Right lobe of liver (tissue), 6 donors: ENCODE measurements around the gene MAP4K3. TPM values are rescaled to one million over a fixed set of nuclear protein-coding genes. Genes with fewer than 3 reads are reported as not detected.
"Not testable (repeated sequence)": the region's sequence is repeated elsewhere in the genome, so short reads cannot be mapped to it uniquely, and the experiment has no call there.

ENCODE experiments used
- ATAC-seq, 4 donors: fragments of 200-7000 bp; cut with Tn5 transposase; one replicate each; pipeline ENCODE4 v1.9.1; 2020; ENCODE audit warnings: mild to moderate bottlenecking in 4 of 4, moderate library complexity in 4 of 4
- DNase-seq, 3 donors: peaks; one replicate each; pipeline ENCODE4 v3.0.0-alpha.2; 2020
- H3K27ac ChIP-seq, 3 donors: fragments of 200-600 bp; one replicate each; pipeline ENCODE4 v1.8.0; 2022
- H3K27me3 ChIP-seq, 2 donors: fragments of 200-600 bp; one replicate each; pipeline ENCODE4 v1.8.0; 2022
- H3K36me3 ChIP-seq, 4 donors: fragments of 200-600 bp; sonication (generic) in 1 of 4; one replicate each; pipeline versions ENCODE4 v1.5.1 to v1.8.0; 2017 to 2022; ENCODE audit warnings: control low read depth in 1 of 4
- H3K4me1 ChIP-seq, 4 donors: fragments of 200-600 bp; sonication (generic) in 1 of 4; one replicate each; pipeline versions ENCODE4 v1.5.1 to v1.8.0; 2017 to 2022; ENCODE audit warnings: control low read depth in 1 of 4
- H3K4me3 ChIP-seq, 3 donors: fragments of 200-600 bp; one replicate each; pipeline ENCODE4 v1.8.0; 2022
- H3K9me3 ChIP-seq, 4 donors: fragments of 200-600 bp; sonication (generic) in 1 of 4; one replicate each; pipeline versions ENCODE4 v1.5.1 to v1.8.0; 2017 to 2022; ENCODE audit warnings: control low read depth in 1 of 4
- POLR2A ChIP-seq: fragments of 450-650 bp; IDR thresholded peaks from one replicate; pipeline ENCODE4 v1.6.1; 2017; ENCODE audit warnings: antibody characterized with exemption, mild to moderate bottlenecking
- WGBS: methylation state at CpG from one replicate; pipeline ENCODE4 v1.1.6; 2018; ENCODE audit warnings: low coverage, low lambda C conversion rate; ENCODE audit not compliant: insufficient coverage; ENCODE audit errors: missing lambda C conversion rate; 5-methylcytosine and 5-hydroxymethylcytosine counted together
- intact Hi-C, 2 donors: fragments of 100-400 bp; cut with DNase I; formaldehyde crosslinking; loops; one replicate each; pipeline versions ENCODE4 v1.11.2 to v1.14.1; 2022
- total RNA-seq, 6 experiments: library from RNA; depleted of rRNA in 2 of 6; stranded (reverse); fragments of >200 nt in 2 of 6; fragmentation: NEBNext Ultra II Directional in 3 of 6; extraction: Animal tissue kit (Norgen Biotek cat#: 25700) in 3 of 6; gene quantifications; one replicate each; pipeline versions ENCODE4 v1.1.0 to v1.2.4, GENCODE V29; 2016 to 2023
- TF ChIP-seq, protein P1 (sequence below), 4 donors: fragments of 200-600 bp in 3 of 4; fragments of 450-650 bp in 1 of 4; IDR thresholded peaks; one replicate each; pipeline versions ENCODE4 v1.5.1 to v1.8.0; 2016 to 2022; ENCODE audit warnings: antibody characterized with exemption in 4 of 4, mild to moderate bottlenecking in 2 of 4
- donor health status: DM: no; HTN: yes; CAD: no.
- donor health status: DM: no; HTN: no; CAD: no.
- donor health status: DM: no; HTN: no; CAD: no.
- donor health status: DM: no; HTN: yes; CAD: no.
- donor health status: DM: no; HTN: yes; CAD: no.

MAP4K3 gene
- total RNA-seq, 6 experiments from 2014 or later, result 14.5 to 24.8 (median 17.1) TPM

DNA sequence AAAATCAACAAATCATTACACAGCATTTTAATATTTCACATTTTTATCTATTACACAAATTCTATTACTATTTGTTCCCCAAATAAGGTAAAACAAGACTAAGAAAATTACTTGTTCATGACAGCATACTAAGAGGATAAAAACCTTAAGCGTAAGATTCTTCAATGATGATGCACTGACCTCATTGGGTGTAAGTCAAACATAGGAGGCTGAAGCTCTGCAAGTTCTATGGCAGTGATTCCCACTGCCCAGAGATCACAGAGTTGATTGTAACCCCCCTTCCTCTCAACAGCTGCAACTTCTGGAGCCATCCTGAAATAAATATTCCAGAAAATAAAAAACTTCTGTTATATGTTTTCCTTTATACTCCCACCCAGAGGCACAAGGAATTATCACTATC is 111.1 kb downstream of the MAP4K3 start:
- Histone ChIP-seq H3K4me1 (no peaks in the 10 kb centered on the region), H3K27me3 (no peaks in the 10 kb centered on the region), H3K36me3 (peaks cover 0 to 4% (median 0%) of the 10 kb centered on the region in 4 donors), H3K27ac (no peak overlapping the region), H3K4me3 (no peak overlapping the region), H3K9me3 (no peaks in the 10 kb centered on the region)
- 100% methylated on average over 1 of the region's 1 CpG for WGBS
- ATAC-seq (no peak), DNase-seq (no peak)
- intact Hi-C loops, result no loop called here
- TF ChIP-seq, protein P1, sequence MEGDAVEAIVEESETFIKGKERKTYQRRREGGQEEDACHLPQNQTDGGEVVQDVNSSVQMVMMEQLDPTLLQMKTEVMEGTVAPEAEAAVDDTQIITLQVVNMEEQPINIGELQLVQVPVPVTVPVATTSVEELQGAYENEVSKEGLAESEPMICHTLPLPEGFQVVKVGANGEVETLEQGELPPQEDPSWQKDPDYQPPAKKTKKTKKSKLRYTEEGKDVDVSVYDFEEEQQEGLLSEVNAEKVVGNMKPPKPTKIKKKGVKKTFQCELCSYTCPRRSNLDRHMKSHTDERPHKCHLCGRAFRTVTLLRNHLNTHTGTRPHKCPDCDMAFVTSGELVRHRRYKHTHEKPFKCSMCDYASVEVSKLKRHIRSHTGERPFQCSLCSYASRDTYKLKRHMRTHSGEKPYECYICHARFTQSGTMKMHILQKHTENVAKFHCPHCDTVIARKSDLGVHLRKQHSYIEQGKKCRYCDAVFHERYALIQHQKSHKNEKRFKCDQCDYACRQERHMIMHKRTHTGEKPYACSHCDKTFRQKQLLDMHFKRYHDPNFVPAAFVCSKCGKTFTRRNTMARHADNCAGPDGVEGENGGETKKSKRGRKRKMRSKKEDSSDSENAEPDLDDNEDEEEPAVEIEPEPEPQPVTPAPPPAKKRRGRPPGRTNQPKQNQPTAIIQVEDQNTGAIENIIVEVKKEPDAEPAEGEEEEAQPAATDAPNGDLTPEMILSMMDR (IDR thresholded peaks at IDR 0.05), result no peak
- TF ChIP-seq POLR2A, result no peak

DNA sequence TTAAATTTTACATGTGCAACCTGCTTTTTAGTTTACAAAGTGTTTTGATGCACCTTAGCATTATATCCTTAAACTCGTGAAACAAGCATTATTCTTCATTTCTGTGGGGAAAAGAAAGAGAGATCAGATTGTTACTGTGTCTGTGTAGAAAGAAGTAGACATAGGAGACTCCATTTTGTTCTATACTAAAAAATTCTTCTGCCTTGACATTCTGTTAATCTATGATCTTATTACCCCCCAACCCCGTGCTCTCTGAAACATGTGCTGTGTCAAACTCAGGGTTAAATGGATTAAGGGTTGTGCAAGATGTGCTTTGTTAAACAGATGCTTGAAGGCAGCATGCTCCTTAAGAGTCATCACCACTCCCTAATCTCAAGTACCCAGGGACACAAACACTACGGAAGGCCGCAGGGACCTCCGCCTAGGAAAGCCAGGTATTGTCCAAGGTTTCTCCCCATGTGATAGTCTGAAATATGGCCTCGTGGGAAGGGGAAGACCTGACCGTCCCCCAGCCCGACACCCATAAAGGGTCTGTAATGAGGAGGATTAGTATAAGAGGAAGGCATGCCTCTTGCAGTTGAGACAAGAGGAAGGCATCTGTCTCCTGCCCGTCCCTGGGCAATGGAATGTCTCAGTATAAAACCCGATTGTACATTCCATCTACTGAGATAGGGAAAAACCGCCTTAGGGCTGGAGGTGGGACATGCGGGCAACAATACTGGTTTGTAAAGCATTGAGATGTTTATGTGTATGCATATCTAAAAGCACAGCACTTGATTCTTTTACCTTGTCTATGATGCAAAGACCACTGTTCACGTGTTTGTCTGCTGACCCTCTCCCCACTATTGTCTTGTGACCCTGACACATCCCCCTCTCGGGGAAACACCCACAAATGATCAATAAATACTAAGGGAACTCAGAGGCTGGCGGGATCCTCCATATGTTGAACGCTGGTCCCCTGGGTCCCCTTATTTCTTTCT is 115.7 kb downstream of the MAP4K3 start:
- H3K27ac ChIP-seq, H3K27me3 ChIP-seq, H3K4me3 ChIP-seq, H3K9me3 ChIP-seq, ATAC-seq, DNase-seq, H3K36me3 ChIP-seq, intact Hi-C loops, H3K4me1 ChIP-seq: not testable (repeated sequence)
- 84% methylated on average over 9 of the region's 16 CpGs for WGBS

DNA sequence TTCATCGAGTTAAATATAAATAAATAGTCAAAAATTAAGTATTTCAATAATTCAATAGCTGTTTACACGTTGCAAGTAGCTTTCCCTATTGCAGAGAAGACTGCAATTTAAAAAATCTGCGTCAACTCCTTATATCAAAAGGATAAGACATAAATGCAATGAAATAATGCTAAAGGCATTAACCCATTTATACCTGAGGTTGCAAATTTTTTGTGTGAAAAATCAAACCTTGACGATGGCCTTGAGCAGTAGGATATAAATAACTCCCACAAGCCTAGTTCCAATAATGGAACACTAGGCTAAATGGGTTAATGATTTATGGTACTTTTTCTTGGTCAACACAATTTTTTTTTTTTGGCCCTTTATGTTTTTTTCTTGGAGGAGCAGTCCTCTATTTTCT is 116.9 kb downstream of the MAP4K3 start:
- no peaks in the 10 kb centered on the region for H3K4me1 ChIP-seq
- no peak for ATAC-seq
- TF ChIP-seq POLR2A, result no peak
- TF ChIP-seq, protein P1 (IDR thresholded peaks at IDR 0.05), result no peak
- H3K4me3 ChIP-seq, result no peak overlapping the region
- intact Hi-C loops, result no loop called here
- H3K36me3 ChIP-seq, result peaks cover 0 to 4% (median 0%) of the 10 kb centered on the region in 4 donors
- 96% methylated on average over 4 of the region's 4 CpGs for WGBS
- no peak for DNase-seq
- no peaks in the 10 kb centered on the region for H3K27me3 ChIP-seq
- no peak overlapping the region for H3K27ac ChIP-seq
- H3K9me3 ChIP-seq, result no peaks in the 10 kb centered on the region

DNA sequence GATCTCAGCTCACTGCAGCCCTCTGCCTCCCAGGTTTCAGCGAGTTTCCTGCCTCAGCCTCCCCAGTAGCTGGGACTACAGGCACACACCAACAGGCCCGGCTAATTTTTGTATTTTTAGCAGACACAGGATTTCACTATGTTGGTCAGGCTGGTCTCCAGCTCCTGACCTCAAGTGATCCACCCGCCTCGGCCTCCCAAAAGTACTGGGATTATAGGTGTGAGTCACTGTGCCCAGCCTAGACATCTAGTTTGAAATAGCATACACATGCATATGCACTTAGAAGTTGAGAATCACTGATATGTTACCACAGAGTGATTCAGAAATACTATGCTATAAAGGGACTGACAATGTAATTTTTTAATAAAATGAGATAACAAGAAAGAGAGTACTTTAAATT is 123.5 kb downstream of the MAP4K3 start:
- 97% methylated on average over 4 of the region's 4 CpGs for WGBS
- TF ChIP-seq, protein P1 (IDR thresholded peaks at IDR 0.05), result no peak
- TF ChIP-seq POLR2A, result no peak
- no peak overlapping the region for H3K27ac ChIP-seq
- no peak for ATAC-seq
- peaks cover 0 to 20% (median 0%) of the 10 kb centered on the region in 4 donors for H3K36me3 ChIP-seq
- DNase-seq, result no peak
- H3K27me3 ChIP-seq, result no peaks in the 10 kb centered on the region
- H3K9me3 ChIP-seq, result no peaks in the 10 kb centered on the region
- no peak overlapping the region for H3K4me3 ChIP-seq
- intact Hi-C loops, result no loop called here
- H3K4me1 ChIP-seq, result no peaks in the 10 kb centered on the region

DNA sequence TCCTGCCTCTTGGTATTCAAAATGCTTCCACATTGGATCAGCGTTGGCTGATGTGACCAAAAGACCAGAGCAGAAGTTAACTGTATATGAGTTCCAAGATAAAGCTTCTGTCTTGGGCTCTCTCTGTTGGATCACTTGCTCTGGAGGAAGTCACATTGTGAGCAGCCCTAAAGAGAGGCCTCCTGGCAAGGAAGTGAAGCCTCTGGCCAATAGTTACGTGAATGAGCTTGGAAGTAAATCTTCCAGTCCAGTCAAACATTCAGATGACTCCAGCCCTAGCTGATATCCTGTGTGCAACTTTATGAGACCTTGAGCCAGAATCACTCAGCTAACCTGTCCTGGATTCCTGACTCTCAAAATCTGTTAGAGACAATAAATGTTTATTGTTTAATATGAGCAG is 125.6 kb downstream of the MAP4K3 start:
- Histone ChIP-seq H3K36me3 (peaks cover 0 to 20% (median 0%) of the 10 kb centered on the region in 4 donors), H3K4me1 (no peaks in the 10 kb centered on the region), H3K27me3 (no peaks in the 10 kb centered on the region), H3K9me3 (no peaks in the 10 kb centered on the region), H3K27ac (no peak overlapping the region), H3K4me3 (no peak overlapping the region)
- DNase-seq, result no peak
- 80% methylated on average over 2 of the region's 2 CpGs for WGBS
- intact Hi-C loops, result no loop called here
- TF ChIP-seq POLR2A, result no peak
- TF ChIP-seq, protein P1 (IDR thresholded peaks at IDR 0.05), result no peak
- no peak for ATAC-seq
